Endothelial cell (in vitro differentiated cells): ENCODE measurements around the gene OR8B3. TPM values are rescaled to one million over a fixed set of nuclear protein-coding genes. Genes with fewer than 3 reads are reported as not detected.

Experiments
- DNase-seq: peaks from one replicate; pipeline ENCODE4 v3.0.0; 2021; ENCODE audit warnings: low spot score
- H3K27ac Mint-ChIP-seq: one replicate; pipeline ENCODE4 v1.8.0; 2021; ENCODE audit warnings: mixed read lengths, inconsistent platforms; ENCODE audit not compliant: unreplicated experiment
- H3K27me3 Mint-ChIP-seq: one replicate; pipeline ENCODE4 v1.8.0; 2021; ENCODE audit warnings: mild to moderate bottlenecking, moderate library complexity, mixed read lengths, inconsistent platforms; ENCODE audit not compliant: unreplicated experiment
- H3K36me3 Mint-ChIP-seq: one replicate; pipeline ENCODE4 v1.8.0; 2021; ENCODE audit warnings: mild to moderate bottlenecking, low read depth, mixed read lengths, inconsistent platforms; ENCODE audit not compliant: unreplicated experiment
- H3K4me1 Mint-ChIP-seq: one replicate; pipeline ENCODE4 v1.8.0; 2021; ENCODE audit warnings: mild to moderate bottlenecking, mixed read lengths, inconsistent platforms; ENCODE audit not compliant: unreplicated experiment
- H3K4me3 Mint-ChIP-seq: one replicate; pipeline ENCODE4 v1.8.0; 2021; ENCODE audit warnings: mild to moderate bottlenecking, mixed read lengths, inconsistent platforms; ENCODE audit not compliant: unreplicated experiment
- H3K9me3 Mint-ChIP-seq: one replicate; pipeline ENCODE4 v1.8.0; 2021; ENCODE audit warnings: mixed read lengths, inconsistent platforms; ENCODE audit not compliant: unreplicated experiment
- total RNA-seq: library from RNA; stranded (reverse); fragmentation: NEBNext Ultra II Directional; extraction: Animal tissue kit (Norgen Biotek cat#: 25700); gene quantifications from one replicate; pipeline ENCODE4 v1.2.1, GENCODE V29; 2021; ENCODE audit not compliant: unreplicated experiment
- TF ChIP-seq, protein P1 (sequence below): fragments of 200-600 bp; sonication (generic); IDR thresholded peaks from one replicate; pipeline ENCODE4 v1.5.0; 2021; ENCODE audit warnings: antibody characterized with exemption; ENCODE audit not compliant: unreplicated experiment

OR8B3 gene
- total RNA-seq, 1 donor from 2014 or later, result not detected

DNA sequence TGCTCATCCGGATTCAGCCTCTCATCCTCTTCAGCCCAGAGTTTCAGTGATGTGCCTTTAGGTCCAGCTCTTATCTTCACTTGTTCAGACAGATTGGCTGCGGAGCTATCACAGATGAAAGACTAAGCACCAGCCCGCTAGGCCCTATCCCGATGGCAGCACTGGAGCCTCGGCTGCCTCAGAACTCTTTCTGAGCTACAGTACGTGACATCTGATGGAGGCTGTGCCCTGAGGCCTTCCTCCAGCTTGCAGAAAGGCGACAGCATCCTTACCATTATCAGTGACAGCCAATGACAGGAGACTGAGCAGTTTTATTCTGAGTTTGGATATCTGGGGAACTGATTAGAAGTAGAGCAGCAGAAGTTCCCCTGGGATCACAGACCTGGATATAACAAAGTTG is 42.7 kb upstream of the OR8B3 start:
- peaks cover 3% of the 10 kb centered on the region for H3K27me3 Mint-ChIP-seq
- no peak overlapping the region for H3K27ac Mint-ChIP-seq
- H3K4me3 Mint-ChIP-seq, result no peak overlapping the region
- H3K36me3 Mint-ChIP-seq, result no peaks in the 10 kb centered on the region
- TF ChIP-seq, protein P1, sequence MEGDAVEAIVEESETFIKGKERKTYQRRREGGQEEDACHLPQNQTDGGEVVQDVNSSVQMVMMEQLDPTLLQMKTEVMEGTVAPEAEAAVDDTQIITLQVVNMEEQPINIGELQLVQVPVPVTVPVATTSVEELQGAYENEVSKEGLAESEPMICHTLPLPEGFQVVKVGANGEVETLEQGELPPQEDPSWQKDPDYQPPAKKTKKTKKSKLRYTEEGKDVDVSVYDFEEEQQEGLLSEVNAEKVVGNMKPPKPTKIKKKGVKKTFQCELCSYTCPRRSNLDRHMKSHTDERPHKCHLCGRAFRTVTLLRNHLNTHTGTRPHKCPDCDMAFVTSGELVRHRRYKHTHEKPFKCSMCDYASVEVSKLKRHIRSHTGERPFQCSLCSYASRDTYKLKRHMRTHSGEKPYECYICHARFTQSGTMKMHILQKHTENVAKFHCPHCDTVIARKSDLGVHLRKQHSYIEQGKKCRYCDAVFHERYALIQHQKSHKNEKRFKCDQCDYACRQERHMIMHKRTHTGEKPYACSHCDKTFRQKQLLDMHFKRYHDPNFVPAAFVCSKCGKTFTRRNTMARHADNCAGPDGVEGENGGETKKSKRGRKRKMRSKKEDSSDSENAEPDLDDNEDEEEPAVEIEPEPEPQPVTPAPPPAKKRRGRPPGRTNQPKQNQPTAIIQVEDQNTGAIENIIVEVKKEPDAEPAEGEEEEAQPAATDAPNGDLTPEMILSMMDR, result no peak
- no peaks in the 10 kb centered on the region for H3K9me3 Mint-ChIP-seq
- DNase-seq, result no peak
- H3K4me1 Mint-ChIP-seq, result peaks cover 14% of the 10 kb centered on the region

- Mint-ChIP-seq H3K27me3 (peaks cover 3% of the 10 kb centered on the region), H3K9me3 (no peaks in the 10 kb centered on the region), H3K4me3 (no peak overlapping the region), H3K4me1 (peaks cover 13% of the 10 kb centered on the region), H3K27ac (no peak overlapping the region), H3K36me3 (no peaks in the 10 kb centered on the region)
- TF ChIP-seq, protein P1, result no peak
- DNase-seq, result no peak
Observed at GRCh38 chr11:124441081-124441480, 42.3 kb upstream of the OR8B3 start.

- peaks cover 3% of the 10 kb centered on the region for H3K27me3 Mint-ChIP-seq
- H3K4me3 Mint-ChIP-seq, result no peak overlapping the region
- H3K4me1 Mint-ChIP-seq, result peaks cover 8% of the 10 kb centered on the region
- no peak for DNase-seq
- no peaks in the 10 kb centered on the region for H3K9me3 Mint-ChIP-seq
- TF ChIP-seq, protein P1, result no peak
- H3K36me3 Mint-ChIP-seq, result no peaks in the 10 kb centered on the region
- no peak overlapping the region for H3K27ac Mint-ChIP-seq
Observed at GRCh38 chr11:124440608-124441007, 41.8 kb upstream of the OR8B3 start.

- Mint-ChIP-seq H3K4me3 (no peak overlapping the region), H3K36me3 (peaks cover 1% of the 10 kb centered on the region), H3K27me3 (peaks cover 1% of the 10 kb centered on the region), H3K27ac (no peak overlapping the region), H3K9me3 (peaks cover 2% of the 10 kb centered on the region), H3K4me1 (peaks cover 9% of the 10 kb centered on the region)
- no peak for DNase-seq
- TF ChIP-seq, protein P1, result no peak
Observed at GRCh38 chr11:124434699-124435098, 35.9 kb upstream of the OR8B3 start.

DNA sequence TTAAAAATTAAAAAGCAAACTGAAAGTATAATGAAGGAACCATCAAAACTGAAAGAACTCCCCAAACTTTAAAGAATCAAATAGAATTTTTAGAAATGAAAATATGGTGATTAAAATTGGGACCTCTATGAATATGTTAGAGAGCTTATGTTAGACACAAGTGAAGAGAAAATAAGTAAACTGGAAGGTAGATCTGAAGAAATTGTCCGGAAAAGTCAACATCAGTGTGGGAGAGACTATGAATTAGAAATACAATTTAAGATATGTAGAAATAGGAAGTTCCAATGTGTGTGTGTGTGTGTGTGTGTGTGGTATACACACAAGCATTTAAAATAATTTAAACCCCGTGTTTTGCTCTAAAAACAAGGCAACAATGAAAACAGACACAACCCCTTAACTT is 30.8 kb upstream of the OR8B3 start:
- no peak overlapping the region for H3K27ac Mint-ChIP-seq
- peaks cover 9% of the 10 kb centered on the region for H3K4me1 Mint-ChIP-seq
- DNase-seq, result no peak
- no peaks in the 10 kb centered on the region for H3K27me3 Mint-ChIP-seq
- no peak overlapping the region for H3K4me3 Mint-ChIP-seq
- peaks cover 5% of the 10 kb centered on the region for H3K36me3 Mint-ChIP-seq
- peaks cover 5% of the 10 kb centered on the region for H3K9me3 Mint-ChIP-seq
- TF ChIP-seq, protein P1, result no peak
